ENCODE measurements around the gene HELB. TPM values are rescaled to one million over a fixed set of nuclear protein-coding genes. Genes with fewer than 3 reads are reported as not detected.
A peak's percentile ranks its signal among the peaks of the same experiment; 100 is the strongest.

Gene HELB
- total RNA-seq, 1 experiment from 2014 or later: 10.7 TPM

- H2BK20ac ChIP-seq (ENCODE audit: low read depth, low read length, poor library complexity, severe bottlenecking): no peak overlapping the region
- H4K91ac ChIP-seq (ENCODE audit: insufficient read length, low read depth, low read length): no peak overlapping the region
- peak; percentile 76 for TF ChIP-seq CTCF (conservative IDR thresholded peaks at IDR 0.05)
- Mint-ChIP-seq H3K4me3 (no peak overlapping the region), H3K9me3 (no peaks in the 10 kb centered on the region), H3K27ac (no peak overlapping the region; a peak in 1 of 7 replicates), H3K27me3 (ENCODE audit: low read depth) (no peaks in the 10 kb centered on the region), H3K4me1 (peaks cover 10 to 11% of the 10 kb centered on the region in 2 experiments), H3K36me3 (ENCODE audit: insufficient read depth in 1 of 3, low read depth in 3 of 3) (peaks cover 0 to 4% (median 4%) of the 10 kb centered on the region in 3 experiments; a peak in 5 of 7 replicates)
- no peaks in the 10 kb centered on the region for H3K79me1 ChIP-seq (ENCODE audit: insufficient read depth, low read depth, low read length, poor library complexity, severe bottlenecking)
- H3K27ac ChIP-seq (ENCODE audit: insufficient read length, low read depth, low read length): no peak overlapping the region
- no peaks in the 10 kb centered on the region for H3K79me2 ChIP-seq (ENCODE audit: insufficient read depth, low read length)
- no peak overlapping the region for H2BK5ac ChIP-seq (ENCODE audit: insufficient read length, low read length)
- no peak overlapping the region for H3K9ac ChIP-seq (ENCODE audit: extremely low read depth, insufficient read length, low read length)
- no peaks in the 10 kb centered on the region for H3K9me3 ChIP-seq (ENCODE audit: control insufficient read depth, low read depth, low read length)
- no CpG with 5 or more reads among the region's 9 CpGs for WGBS (ENCODE audit: extremely low coverage, insufficient read length, low lambda C conversion rate)
- no peak overlapping the region for H2AFZ ChIP-seq (ENCODE audit: low read length)
- H3K4ac ChIP-seq (ENCODE audit: low read depth, low read length): no peak overlapping the region
- H3K27me3 ChIP-seq (ENCODE audit: insufficient read depth, low read length): no peaks in the 10 kb centered on the region
- peaks cover 3% of the 10 kb centered on the region; the same call in 1 of the 2 replicates for H3K4me1 ChIP-seq (ENCODE audit: insufficient read depth, low read length)
- no peak overlapping the region for H3K4me2 ChIP-seq (ENCODE audit: insufficient read depth, insufficient read length, low read length)
- H3K56ac ChIP-seq (ENCODE audit: insufficient read length, low read depth, low read length): no peak overlapping the region
- H4K8ac ChIP-seq (replicated peaks; ENCODE audit: insufficient read length, low read depth, low read length): no peak overlapping the region
- H2BK15ac ChIP-seq (ENCODE audit: low read depth, low read length): no peak overlapping the region
- no peaks in the 10 kb centered on the region for H3K23me2 ChIP-seq (ENCODE audit: insufficient read length, low read depth, low read length, poor library complexity, severe bottlenecking)
- H3K18ac ChIP-seq (ENCODE audit: insufficient read length, low read depth, low read length): no peak overlapping the region
- peak; percentile 91 for DNase-seq
- no peak overlapping the region for H2BK12ac ChIP-seq (ENCODE audit: insufficient read length, low read depth, low read length)
- H2BK120ac ChIP-seq (ENCODE audit: low read depth, low read length, poor library complexity, severe bottlenecking): no peak overlapping the region
- no peak overlapping the region for H3K23ac ChIP-seq (ENCODE audit: insufficient read length, low read depth, low read length)
- no peak overlapping the region for H3T11ph ChIP-seq (ENCODE audit: low read length)
- H4K20me1 ChIP-seq (ENCODE audit: control insufficient read depth, insufficient read depth, insufficient read length): no peaks in the 10 kb centered on the region
- H4K5ac ChIP-seq (ENCODE audit: insufficient read length, low read depth, low read length): no peak overlapping the region
- no peak overlapping the region for H2AK5ac ChIP-seq (ENCODE audit: insufficient read length, low read length)
- H3K14ac ChIP-seq (ENCODE audit: insufficient read depth, low read length): no peak overlapping the region
These were observed 49.9 kb downstream of the HELB start for GRCh38 chr12:66352197-66352596.

Data from H9 (cell line).